Right atrium auricular region (tissue), 2 donors: ENCODE measurements around the gene IL32. TPM values are rescaled to one million over a fixed set of nuclear protein-coding genes. Genes with fewer than 3 reads are reported as not detected.
A peak's percentile ranks its signal among the peaks of the same experiment; 100 is the strongest.

ENCODE experiments used
- DNase-seq: peaks from one replicate; pipeline ENCODE4 v3.0.0-alpha.2; 2019; ENCODE audit warnings: low spot score
- H3K27ac ChIP-seq, 2 donors: fragments of 200-600 bp; sonication (generic); 1 replicate in 1 of 2; 2 replicates in 1 of 2; pipeline ENCODE4 v1.5.1; 2016 to 2019
- H3K27me3 ChIP-seq, 2 donors: fragments of 200-600 bp; sonication (generic); one replicate each; pipeline versions ENCODE4 v1.5.1 to v1.6.0; 2017 to 2019
- H3K36me3 ChIP-seq: fragments of 200-600 bp; sonication (generic); one replicate; pipeline ENCODE4 v1.5.1; 2016
- H3K4me1 ChIP-seq, 2 donors: fragments of 200-600 bp; sonication (generic); one replicate each; pipeline versions ENCODE4 v1.5.1 to v1.6.0; 2017 to 2019
- H3K4me3 ChIP-seq, 2 donors: fragments of 200-600 bp; sonication (generic); 1 replicate in 1 of 2; 2 replicates in 1 of 2; pipeline ENCODE4 v1.5.1; 2017 to 2019; ENCODE audit warnings: mild to moderate bottlenecking in 1 of 2, moderate library complexity in 1 of 2
- H3K9me3 ChIP-seq, 2 donors: fragments of 200-600 bp; sonication (generic); one replicate each; pipeline ENCODE4 v1.5.1; 2019
- total RNA-seq, 2 donors: library from RNA; depleted of rRNA; stranded (reverse); fragments of >200 nt; gene quantifications; one replicate each; pipeline ENCODE4 v1.1.0, GENCODE V29; 2016
- TF ChIP-seq, protein P1 (sequence below), 2 donors: fragments of 200-600 bp; sonication (generic); IDR thresholded peaks; one replicate each; pipeline ENCODE4 v1.5.1; 2019; ENCODE audit warnings: antibody characterized with exemption in 2 of 2

Gene IL32
- total RNA-seq, 2 donors from 2014 or later: 52.9 to 56.0 TPM

DNA sequence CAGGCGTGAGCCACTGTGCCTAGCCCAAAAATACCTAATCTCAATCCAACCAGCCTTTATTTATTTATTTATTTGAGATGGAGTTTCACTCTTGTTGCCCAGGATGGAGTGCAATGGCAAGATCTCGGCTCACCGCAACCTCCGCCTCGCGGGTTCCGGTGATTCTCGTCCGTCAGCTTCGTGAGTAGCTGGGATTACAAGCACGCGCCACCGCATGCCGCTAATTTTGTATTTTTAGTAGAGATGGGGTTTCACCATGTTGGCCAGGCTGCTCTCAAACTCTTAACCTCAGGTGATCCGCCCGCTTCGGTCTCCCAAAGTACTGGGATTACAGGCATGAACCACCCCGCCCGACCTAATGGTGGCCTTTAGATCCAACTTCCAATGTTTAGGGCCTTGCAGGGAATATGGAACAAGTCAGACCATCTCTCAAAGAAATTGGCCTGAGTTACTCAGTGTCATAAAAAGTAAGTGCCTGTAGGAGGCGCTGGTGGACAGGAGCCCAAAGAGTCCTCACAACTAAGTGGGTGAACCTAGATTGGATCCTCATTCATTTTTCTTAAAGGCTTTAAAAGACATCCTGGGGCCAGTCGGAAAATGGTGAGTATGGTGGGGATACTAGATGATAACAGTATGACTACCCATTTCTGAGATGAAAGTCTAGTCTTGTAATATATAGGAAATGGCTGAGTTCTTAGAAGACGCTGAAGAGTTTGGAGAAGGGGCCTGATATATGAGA is 29.0 kb downstream of the IL32 start:
- TF ChIP-seq, protein P1, sequence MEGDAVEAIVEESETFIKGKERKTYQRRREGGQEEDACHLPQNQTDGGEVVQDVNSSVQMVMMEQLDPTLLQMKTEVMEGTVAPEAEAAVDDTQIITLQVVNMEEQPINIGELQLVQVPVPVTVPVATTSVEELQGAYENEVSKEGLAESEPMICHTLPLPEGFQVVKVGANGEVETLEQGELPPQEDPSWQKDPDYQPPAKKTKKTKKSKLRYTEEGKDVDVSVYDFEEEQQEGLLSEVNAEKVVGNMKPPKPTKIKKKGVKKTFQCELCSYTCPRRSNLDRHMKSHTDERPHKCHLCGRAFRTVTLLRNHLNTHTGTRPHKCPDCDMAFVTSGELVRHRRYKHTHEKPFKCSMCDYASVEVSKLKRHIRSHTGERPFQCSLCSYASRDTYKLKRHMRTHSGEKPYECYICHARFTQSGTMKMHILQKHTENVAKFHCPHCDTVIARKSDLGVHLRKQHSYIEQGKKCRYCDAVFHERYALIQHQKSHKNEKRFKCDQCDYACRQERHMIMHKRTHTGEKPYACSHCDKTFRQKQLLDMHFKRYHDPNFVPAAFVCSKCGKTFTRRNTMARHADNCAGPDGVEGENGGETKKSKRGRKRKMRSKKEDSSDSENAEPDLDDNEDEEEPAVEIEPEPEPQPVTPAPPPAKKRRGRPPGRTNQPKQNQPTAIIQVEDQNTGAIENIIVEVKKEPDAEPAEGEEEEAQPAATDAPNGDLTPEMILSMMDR (IDR thresholded peaks at IDR 0.05): peak in 1 of 2 donors; percentile 53
- no peak for DNase-seq
- Histone ChIP-seq H3K27me3 (no peaks in the 10 kb centered on the region), H3K4me3 (no peak overlapping the region), H3K27ac (no peak overlapping the region), H3K4me1 (peaks cover 0 to 5% of the 10 kb centered on the region in 2 donors), H3K36me3 (no peaks in the 10 kb centered on the region), H3K9me3 (no peaks in the 10 kb centered on the region)

DNA sequence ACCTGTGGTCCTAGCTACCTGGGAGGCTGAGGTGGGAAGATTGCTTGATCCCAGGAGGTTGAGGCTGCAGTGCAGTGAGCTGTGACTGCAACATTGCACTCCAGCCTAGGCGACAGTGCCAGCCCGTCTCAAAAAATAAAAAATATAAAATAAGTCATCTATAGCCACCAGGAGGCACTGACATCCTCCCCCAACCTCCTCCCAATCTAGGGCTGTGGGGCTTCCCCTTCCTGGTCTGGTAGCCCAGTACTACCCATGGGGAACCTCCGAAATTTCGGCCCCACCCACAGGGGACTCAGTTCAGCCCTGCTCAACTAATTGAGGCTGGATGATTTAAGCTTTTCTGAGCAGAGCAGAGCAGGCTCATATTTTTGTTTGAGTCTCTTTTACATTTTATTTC is 30.4 kb downstream of the IL32 start:
- Histone ChIP-seq H3K27me3 (no peaks in the 10 kb centered on the region), H3K27ac (no peak overlapping the region), H3K4me3 (no peak overlapping the region), H3K4me1 (peaks cover 0 to 17% of the 10 kb centered on the region in 2 donors), H3K36me3 (no peaks in the 10 kb centered on the region), H3K9me3 (no peaks in the 10 kb centered on the region)
- TF ChIP-seq, protein P1 (IDR thresholded peaks at IDR 0.05): peak in 1 of 2 donors; percentile 24
- no peak for DNase-seq

DNA sequence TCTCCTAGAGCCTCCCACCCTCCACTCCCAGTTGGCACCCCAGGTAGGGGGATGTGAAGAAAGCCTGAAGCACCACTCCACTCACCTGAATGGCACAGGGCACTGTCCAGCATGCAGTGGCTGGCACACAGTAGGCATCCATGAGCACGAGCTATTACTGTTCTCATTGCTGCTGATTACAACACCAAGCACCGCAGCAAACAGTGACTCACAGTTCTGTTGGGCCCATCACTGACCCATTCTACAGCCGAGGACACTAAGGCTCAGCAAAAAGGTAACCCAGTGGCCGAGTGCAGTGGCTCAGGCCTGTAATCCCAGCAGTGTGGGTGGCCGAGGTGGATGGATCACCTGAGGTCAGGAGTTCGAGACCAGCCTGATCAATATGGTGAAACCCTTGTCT is 30.9 kb downstream of the IL32 start:
- DNase-seq: no peak
- Histone ChIP-seq H3K9me3 (no peaks in the 10 kb centered on the region), H3K27ac (no peak overlapping the region), H3K36me3 (no peaks in the 10 kb centered on the region), H3K4me1 (peaks cover 0 to 22% of the 10 kb centered on the region in 2 donors), H3K27me3 (no peaks in the 10 kb centered on the region), H3K4me3 (no peak overlapping the region)
- TF ChIP-seq, protein P1 (IDR thresholded peaks at IDR 0.05): no peak

DNA sequence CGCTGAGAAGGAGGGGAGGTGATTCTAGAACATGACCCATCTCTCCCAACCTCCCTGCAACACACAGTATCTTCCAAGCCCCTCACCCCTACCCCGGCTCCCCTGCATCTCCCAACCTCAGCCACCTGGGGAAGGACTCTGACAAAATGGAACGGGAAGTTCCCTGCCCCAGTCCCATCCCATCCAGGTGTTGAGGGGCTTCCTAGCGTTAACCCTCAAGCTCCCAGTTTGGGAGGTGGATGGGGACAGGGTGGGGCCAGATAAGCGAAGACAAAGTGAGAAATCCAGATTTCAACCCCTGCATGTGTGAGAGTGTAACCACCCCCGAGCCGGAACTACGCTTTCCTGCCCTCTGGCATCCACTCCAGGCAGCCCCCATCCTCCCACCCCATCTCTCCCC is 31.8 kb downstream of the IL32 start:
- DNase-seq: no peak
- peaks cover 0 to 26% of the 10 kb centered on the region in 2 donors for H3K4me1 ChIP-seq
- H3K36me3 ChIP-seq: no peaks in the 10 kb centered on the region
- H3K9me3 ChIP-seq: no peaks in the 10 kb centered on the region
- H3K27ac ChIP-seq: no peak overlapping the region
- H3K27me3 ChIP-seq: no peaks in the 10 kb centered on the region
- no peak overlapping the region for H3K4me3 ChIP-seq
- TF ChIP-seq, protein P1 (IDR thresholded peaks at IDR 0.05): no peak

DNA sequence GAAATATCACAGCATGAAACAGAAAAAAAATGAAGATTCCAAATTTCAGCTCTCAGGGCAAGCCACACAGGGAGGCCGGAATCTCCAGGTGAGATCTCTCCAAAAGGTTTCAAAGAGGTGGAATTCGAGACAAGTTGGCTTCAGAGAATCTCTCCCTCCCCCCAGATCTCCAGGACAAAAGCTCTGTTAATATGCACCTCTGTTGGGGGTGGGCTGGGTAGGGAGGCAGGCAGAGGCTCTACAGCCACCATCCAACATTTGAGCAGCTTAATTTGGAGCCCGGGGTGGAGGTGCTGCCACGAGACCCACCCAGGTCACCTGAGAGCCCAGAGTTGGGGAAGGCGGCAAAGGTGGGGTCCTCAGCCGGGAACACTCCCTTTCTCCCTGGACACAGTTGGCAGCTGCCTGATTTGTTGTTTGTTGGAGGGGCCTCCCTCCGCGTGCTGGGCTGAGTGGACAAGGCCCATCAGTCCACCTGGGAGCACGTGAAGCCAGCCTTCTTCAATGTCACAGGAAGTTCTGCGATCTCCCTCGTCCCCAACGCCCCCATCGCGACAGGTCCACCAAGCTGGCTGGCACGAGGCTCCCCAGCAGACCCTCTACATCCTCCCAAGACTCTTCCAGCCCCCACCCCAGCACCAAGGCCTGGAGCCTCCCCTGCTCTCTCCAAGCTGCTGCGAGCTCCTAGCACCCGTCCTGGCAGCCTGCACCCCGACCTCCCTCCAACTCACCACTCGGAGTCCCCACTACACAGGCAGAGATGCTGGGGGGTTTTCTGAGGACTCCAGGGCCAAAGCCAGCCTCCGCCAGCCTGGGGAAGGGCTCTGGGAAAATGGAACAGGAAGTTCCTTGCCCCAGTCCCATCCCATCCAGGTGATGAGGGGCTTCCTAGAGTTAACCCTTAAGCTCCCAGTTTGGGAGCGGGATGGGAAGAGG is 33.3 kb downstream of the IL32 start, which contains the start of gene ZSCAN10:
Gene ZSCAN10, minus strand, starts transcription at position 836 of the 936 bp plus-strand sequence. CDS start 6,357 bp downstream, outside the sequence.
- TF ChIP-seq, protein P1 (IDR thresholded peaks at IDR 0.05): no peak
- no peaks in the 10 kb centered on the region for H3K9me3 ChIP-seq
- no peaks in the 10 kb centered on the region for H3K36me3 ChIP-seq
- no peak within 1 kb of the TSS for H3K27ac ChIP-seq
- no peaks in the 10 kb centered on the region for H3K27me3 ChIP-seq
- H3K4me1 ChIP-seq: peaks cover 0 to 26% of the 10 kb centered on the region in 2 donors
- peak within 1 kb of the TSS in 1 of 2 donors; percentile 31 for H3K4me3 ChIP-seq
- DNase-seq: no peak
